ENCODE measurements around the gene RNASE11.

RNASE11 gene

DNA sequence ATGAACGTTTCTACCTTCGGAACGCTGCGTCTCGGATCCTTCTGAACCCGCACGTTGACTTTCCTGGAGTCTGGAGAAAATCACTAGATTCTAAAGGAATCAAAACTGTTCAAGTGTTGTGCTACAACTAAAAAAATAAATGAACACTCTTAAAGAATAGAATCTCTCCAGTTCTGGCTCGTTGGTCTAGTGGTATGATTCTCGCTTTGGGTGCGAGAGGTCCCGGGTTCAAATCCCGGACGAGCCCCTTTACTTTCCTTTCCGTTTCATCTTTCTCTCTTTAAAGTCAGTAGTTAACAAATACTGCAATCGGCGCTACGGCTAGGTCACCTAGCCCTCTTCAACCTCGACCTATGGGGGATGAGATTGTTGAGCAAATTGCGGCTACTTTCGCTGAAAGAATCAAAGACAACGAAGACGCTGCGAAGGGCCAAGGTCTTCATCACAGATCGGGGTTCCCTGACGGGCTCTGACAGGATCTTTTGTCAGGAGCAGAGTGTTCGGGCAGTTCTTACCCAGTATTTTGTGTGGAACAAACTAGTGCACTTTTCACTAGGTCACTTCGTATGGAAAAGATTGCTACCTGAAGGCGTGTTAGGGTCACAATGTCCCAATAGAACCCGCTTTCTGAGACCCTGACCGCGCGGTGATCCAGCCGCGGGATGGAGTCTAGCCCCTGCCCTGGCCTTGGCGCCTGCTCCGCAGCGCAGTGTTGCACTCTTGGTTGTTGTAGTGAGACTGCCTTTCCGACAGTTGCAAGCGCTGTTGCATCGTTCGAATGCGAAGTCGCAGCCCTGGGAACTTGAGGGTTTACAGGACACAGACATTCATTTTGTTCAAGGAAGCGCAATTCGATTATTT lies 45.3 kb upstream of the RNASE11 start (continued):
- TF ChIP-seq, protein P1, sequence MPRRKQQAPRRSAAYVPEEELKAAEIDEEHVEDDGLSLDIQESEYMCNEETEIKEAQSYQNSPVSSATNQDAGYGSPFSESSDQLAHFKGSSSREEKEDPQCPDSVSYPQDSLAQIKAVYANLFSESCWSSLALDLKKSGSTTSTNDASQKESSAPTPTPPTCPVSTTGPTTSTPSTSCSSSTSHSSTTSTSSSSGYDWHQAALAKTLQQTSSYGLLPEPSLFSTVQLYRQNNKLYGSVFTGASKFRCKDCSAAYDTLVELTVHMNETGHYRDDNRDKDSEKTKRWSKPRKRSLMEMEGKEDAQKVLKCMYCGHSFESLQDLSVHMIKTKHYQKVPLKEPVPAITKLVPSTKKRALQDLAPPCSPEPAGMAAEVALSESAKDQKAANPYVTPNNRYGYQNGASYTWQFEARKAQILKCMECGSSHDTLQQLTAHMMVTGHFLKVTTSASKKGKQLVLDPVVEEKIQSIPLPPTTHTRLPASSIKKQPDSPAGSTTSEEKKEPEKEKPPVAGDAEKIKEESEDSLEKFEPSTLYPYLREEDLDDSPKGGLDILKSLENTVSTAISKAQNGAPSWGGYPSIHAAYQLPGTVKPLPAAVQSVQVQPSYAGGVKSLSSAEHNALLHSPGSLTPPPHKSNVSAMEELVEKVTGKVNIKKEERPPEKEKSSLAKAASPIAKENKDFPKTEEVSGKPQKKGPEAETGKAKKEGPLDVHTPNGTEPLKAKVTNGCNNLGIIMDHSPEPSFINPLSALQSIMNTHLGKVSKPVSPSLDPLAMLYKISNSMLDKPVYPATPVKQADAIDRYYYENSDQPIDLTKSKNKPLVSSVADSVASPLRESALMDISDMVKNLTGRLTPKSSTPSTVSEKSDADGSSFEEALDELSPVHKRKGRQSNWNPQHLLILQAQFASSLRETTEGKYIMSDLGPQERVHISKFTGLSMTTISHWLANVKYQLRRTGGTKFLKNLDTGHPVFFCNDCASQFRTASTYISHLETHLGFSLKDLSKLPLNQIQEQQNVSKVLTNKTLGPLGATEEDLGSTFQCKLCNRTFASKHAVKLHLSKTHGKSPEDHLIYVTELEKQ (tag by site-specific recombination; IDR thresholded peaks at IDR 0.05; ENCODE audit: borderline replicate concordance): no peak
- TF ChIP-seq ZNF214 (tag by site-specific recombination; IDR thresholded peaks at IDR 0.05; ENCODE audit: borderline replicate concordance) (no peak), ZNF366 (tag by site-specific recombination; conservative IDR thresholded peaks at IDR 0.05) (peak; percentile 92), ZNF394 (tag by site-specific recombination; IDR thresholded peaks at IDR 0.05; ENCODE audit: borderline replicate concordance) (peak; percentile 58; the same call in 1 of the 2 replicates)

DNA sequence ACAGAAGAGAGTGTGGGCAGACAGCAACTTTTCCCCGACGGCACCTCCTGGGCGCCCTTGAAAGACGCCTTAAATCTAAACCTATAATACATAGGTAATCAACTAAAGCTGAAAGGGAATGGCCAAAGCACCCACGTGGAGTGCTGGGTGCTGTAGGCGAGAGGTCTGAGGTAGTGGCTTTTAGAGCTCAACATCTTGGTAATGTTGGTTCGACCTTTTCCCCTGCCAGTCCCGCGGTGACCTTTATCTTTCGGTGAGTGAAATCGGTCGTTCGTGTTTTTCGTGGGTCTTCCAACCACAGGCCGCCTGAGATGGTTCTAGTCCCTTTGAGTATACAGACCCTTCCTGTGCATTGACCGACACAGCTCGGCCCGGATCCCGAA lies 44.6 kb upstream of the RNASE11 start:
- POLR2A ChIA-PET: interaction anchor here (0.7 to 3.3 kb wide), 4 partner anchors 19 to 339 kb away, joined by 3 to 40 read pairs (median 10); partner anchors contain the start of gene RNASE4
- no peaks in the 10 kb centered on the region for H3K4me1 ChIP-seq (ENCODE audit: control insufficient read depth, insufficient read depth, low read length)
- CTCF ChIA-PET: interaction anchor here (0.9 to 2.7 kb wide), 5 partner anchors 19 to 58 kb away, joined by 3 to 22 read pairs (median 4); no protein-coding TSS in a partner anchor
- no peaks in the 10 kb centered on the region for H3K36me3 ChIP-seq (ENCODE audit: control insufficient read depth in 2 of 2, insufficient read depth in 1 of 2, low read length in 2 of 2)
- H3K9me3 ChIP-seq (ENCODE audit: control insufficient read depth, insufficient read depth, low read depth, low read length): no peaks in the 10 kb centered on the region
- peak; percentile 45; the same call in 1 of the 2 replicates for TF ChIP-seq EGR2 (tag by site-specific recombination; IDR thresholded peaks at IDR 0.05; ENCODE audit: low read depth)
- no peak for TF ChIP-seq ZNF621 (tag by site-specific recombination; IDR thresholded peaks at IDR 0.05)
- TF ChIP-seq ZFHX2 (tag by site-specific recombination; conservative IDR thresholded peaks at IDR 0.05): peak; percentile 39; the same call in 1 of the 2 replicates
- no peak for TF ChIP-seq ZNF791 (tag by site-specific recombination; IDR thresholded peaks at IDR 0.05)
- TF ChIP-seq, protein P2, sequence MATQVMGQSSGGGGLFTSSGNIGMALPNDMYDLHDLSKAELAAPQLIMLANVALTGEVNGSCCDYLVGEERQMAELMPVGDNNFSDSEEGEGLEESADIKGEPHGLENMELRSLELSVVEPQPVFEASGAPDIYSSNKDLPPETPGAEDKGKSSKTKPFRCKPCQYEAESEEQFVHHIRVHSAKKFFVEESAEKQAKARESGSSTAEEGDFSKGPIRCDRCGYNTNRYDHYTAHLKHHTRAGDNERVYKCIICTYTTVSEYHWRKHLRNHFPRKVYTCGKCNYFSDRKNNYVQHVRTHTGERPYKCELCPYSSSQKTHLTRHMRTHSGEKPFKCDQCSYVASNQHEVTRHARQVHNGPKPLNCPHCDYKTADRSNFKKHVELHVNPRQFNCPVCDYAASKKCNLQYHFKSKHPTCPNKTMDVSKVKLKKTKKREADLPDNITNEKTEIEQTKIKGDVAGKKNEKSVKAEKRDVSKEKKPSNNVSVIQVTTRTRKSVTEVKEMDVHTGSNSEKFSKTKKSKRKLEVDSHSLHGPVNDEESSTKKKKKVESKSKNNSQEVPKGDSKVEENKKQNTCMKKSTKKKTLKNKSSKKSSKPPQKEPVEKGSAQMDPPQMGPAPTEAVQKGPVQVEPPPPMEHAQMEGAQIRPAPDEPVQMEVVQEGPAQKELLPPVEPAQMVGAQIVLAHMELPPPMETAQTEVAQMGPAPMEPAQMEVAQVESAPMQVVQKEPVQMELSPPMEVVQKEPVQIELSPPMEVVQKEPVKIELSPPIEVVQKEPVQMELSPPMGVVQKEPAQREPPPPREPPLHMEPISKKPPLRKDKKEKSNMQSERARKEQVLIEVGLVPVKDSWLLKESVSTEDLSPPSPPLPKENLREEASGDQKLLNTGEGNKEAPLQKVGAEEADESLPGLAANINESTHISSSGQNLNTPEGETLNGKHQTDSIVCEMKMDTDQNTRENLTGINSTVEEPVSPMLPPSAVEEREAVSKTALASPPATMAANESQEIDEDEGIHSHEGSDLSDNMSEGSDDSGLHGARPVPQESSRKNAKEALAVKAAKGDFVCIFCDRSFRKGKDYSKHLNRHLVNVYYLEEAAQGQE (tag by site-specific recombination; IDR thresholded peaks at IDR 0.05): no peak
- no peak for TF ChIP-seq REPIN1 (tag by site-specific recombination; IDR thresholded peaks at IDR 0.05; ENCODE audit: low read depth)
- peak; percentile 86 for TF ChIP-seq ZBTB17 (tag by site-specific recombination; IDR thresholded peaks at IDR 0.05)
- TF ChIP-seq ZNF302 (tag by site-specific recombination; IDR thresholded peaks at IDR 0.05; ENCODE audit: low read depth): no peak
- TF ChIP-seq, protein P3, sequence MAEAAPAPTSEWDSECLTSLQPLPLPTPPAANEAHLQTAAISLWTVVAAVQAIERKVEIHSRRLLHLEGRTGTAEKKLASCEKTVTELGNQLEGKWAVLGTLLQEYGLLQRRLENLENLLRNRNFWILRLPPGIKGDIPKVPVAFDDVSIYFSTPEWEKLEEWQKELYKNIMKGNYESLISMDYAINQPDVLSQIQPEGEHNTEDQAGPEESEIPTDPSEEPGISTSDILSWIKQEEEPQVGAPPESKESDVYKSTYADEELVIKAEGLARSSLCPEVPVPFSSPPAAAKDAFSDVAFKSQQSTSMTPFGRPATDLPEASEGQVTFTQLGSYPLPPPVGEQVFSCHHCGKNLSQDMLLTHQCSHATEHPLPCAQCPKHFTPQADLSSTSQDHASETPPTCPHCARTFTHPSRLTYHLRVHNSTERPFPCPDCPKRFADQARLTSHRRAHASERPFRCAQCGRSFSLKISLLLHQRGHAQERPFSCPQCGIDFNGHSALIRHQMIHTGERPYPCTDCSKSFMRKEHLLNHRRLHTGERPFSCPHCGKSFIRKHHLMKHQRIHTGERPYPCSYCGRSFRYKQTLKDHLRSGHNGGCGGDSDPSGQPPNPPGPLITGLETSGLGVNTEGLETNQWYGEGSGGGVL (tag by site-specific recombination; IDR thresholded peaks at IDR 0.05): peak; percentile 32
- H3K27ac ChIP-seq (ENCODE audit: extremely low read depth, low read depth, low read length): no peak overlapping the region; the same call in 1 of the 2 replicates
- H3K4me3 ChIP-seq (ENCODE audit: low read depth, low read length): peak overlapping the region; percentile 65

Measured in HEK293 (cell line).